HK-2 (cell line): ENCODE measurements around the gene TACR2.

Experiments
- DNase-seq: peaks from one replicate; pipeline ENCODE4 v3.0.0-alpha.2; 2018; ENCODE audit not compliant: unreplicated experiment

TACR2 gene

GRCh38 chr10:69402386-69402785, 14.3 kb downstream of the TACR2 start:
- no peak for DNase-seq

- no peak for DNase-seq
These were observed 15.3 kb downstream of the TACR2 start for GRCh38 chr10:69401416-69401815.

GRCh38 chr10:69400936-69401335, 15.8 kb downstream of the TACR2 start:
- DNase-seq: no peak

- DNase-seq: no peak
These were observed 18.3 kb downstream of the TACR2 start for GRCh38 chr10:69398466-69398865.

- no peak for DNase-seq
These were observed 18.7 kb downstream of the TACR2 start for GRCh38 chr10:69397972-69398371.

- no peak for DNase-seq
These were observed 22.7 kb downstream of the TACR2 start for GRCh38 chr10:69394020-69394419.

GRCh38 chr10:69392481-69393000, 24.2 kb downstream of the TACR2 start:
- peak; percentile 87 for DNase-seq

- DNase-seq: no peak
These were observed 25.6 kb downstream of the TACR2 start for GRCh38 chr10:69391158-69391557.

- DNase-seq: peak; percentile 35
These were observed 26.8 kb downstream of the TACR2 start for GRCh38 chr10:69389827-69390490.

- no peak for DNase-seq
These were observed 28.2 kb downstream of the TACR2 start for GRCh38 chr10:69388488-69388887.

GRCh38 chr10:69387500-69387899, 29.2 kb downstream of the TACR2 start:
- DNase-seq: no peak

- no peak for DNase-seq
These were observed 31.0 kb downstream of the TACR2 start for GRCh38 chr10:69385454-69386350.

- DNase-seq: no peak
These were observed 32.4 kb downstream of the TACR2 start for GRCh38 chr10:69384320-69384719.

GRCh38 chr10:69383558-69383957, 33.2 kb downstream of the TACR2 start:
- DNase-seq: peak; percentile 45

- peak; percentile 80 for DNase-seq
These were observed 34.2 kb downstream of the TACR2 start for GRCh38 chr10:69382382-69383117.

GRCh38 chr10:69379800-69380199, 36.9 kb downstream of the TACR2 start:
- no peak for DNase-seq

- DNase-seq: no peak
These were observed 38.8 kb downstream of the TACR2 start for GRCh38 chr10:69377933-69378332.

- DNase-seq: no peak
These were observed 39.5 kb downstream of the TACR2 start for GRCh38 chr10:69377191-69377590.

- no peak for DNase-seq
These were observed 40.1 kb downstream of the TACR2 start for GRCh38 chr10:69376662-69377061.

GRCh38 chr10:69375307-69376151, 41.2 kb downstream of the TACR2 start:
- DNase-seq: no peak

GRCh38 chr10:69374931-69375306, 41.8 kb downstream of the TACR2 start:
- DNase-seq: no peak
